Sigmoid colon (tissue), 7 donors: ENCODE measurements around the gene GANAB. TPM values are rescaled to one million over a fixed set of nuclear protein-coding genes. Genes with fewer than 3 reads are reported as not detected.

Experiments used
- DNase-seq: peaks from one replicate; pipeline ENCODE4 v3.0.0-alpha.2; 2019
- H3K27ac ChIP-seq, 4 donors: fragments of 200-600 bp; sonication (generic); one replicate each; pipeline ENCODE4 v1.5.1; 2016 to 2019; ENCODE audit warnings: mild to moderate bottlenecking in 1 of 4
- H3K27me3 ChIP-seq, 3 donors: fragments of 200-600 bp; sonication (generic); one replicate each; pipeline ENCODE4 v1.5.1; 2019; ENCODE audit warnings: mild to moderate bottlenecking in 1 of 3
- H3K36me3 ChIP-seq, 4 donors: fragments of 200-600 bp; sonication (generic); one replicate each; pipeline ENCODE4 v1.5.1; 2016 to 2019
- H3K4me1 ChIP-seq, 4 donors: fragments of 200-600 bp; sonication (generic); one replicate each; pipeline ENCODE4 v1.5.1; 2017 to 2019
- H3K4me3 ChIP-seq, 4 donors: fragments of 200-600 bp; sonication (generic); one replicate each; pipeline ENCODE4 v1.5.1; 2017 to 2019; ENCODE audit warnings: mild to moderate bottlenecking in 2 of 4, moderate library complexity in 1 of 4
- H3K9me3 ChIP-seq, 4 donors: fragments of 200-600 bp in 3 of 4; sonication (generic) in 3 of 4; one replicate each; pipeline versions ENCODE4 v1.5.1 to v1.6.1; 2013 to 2019
- EP300 ChIP-seq, 4 donors: sonication (generic); formaldehyde crosslinking; IDR thresholded peaks; one replicate each; pipeline ENCODE4 v1.6.1; 2017; ENCODE audit warnings: antibody characterized with exemption in 4 of 4
- POLR2A ChIP-seq, 2 donors: fragments of 450-650 bp; IDR thresholded peaks; one replicate each; pipeline ENCODE4 v1.6.1; 2016; ENCODE audit warnings: antibody characterized with exemption in 2 of 2, mild to moderate bottlenecking in 2 of 2, moderate library complexity in 2 of 2
- POLR2AphosphoS5 ChIP-seq, 4 donors: sonication (generic); formaldehyde crosslinking; IDR thresholded peaks; one replicate each; pipeline ENCODE4 v1.6.1; 2017; ENCODE audit warnings: antibody characterized with exemption in 4 of 4
- WGBS, 2 donors: extraction: QIAGEN DNeasy Blood & Tissue Kit; methylation state at CpG; one replicate each; pipeline ENCODE4 v1.1.7; 2013; 5-methylcytosine and 5-hydroxymethylcytosine counted together
- intact Hi-C: fragments of 100-400 bp; cut with DNase I; formaldehyde crosslinking; loops from one replicate; pipeline ENCODE4 v1.15.1; 2023
- polyA plus RNA-seq, 3 donors: library from polyadenylated mRNA; stranded (reverse); fragments of 200-250 nt; gene quantifications; one replicate each; pipeline ENCODE4 v1.2.3, GENCODE V29; 2013
- total RNA-seq, 4 donors: library from RNA; depleted of rRNA; stranded (reverse); fragments of >200 nt; gene quantifications; one replicate each; pipeline ENCODE4 v1.1.0, GENCODE V29; 2016
- TF ChIP-seq, protein P1 (sequence below), 4 experiments: fragments of 450-650 bp in 3 of 4; fragments of 200-600 bp in 1 of 4; IDR thresholded peaks; one replicate each; pipeline ENCODE4 v1.5.1; 2016 to 2019; ENCODE audit warnings: antibody characterized with exemption in 4 of 4, mild to moderate bottlenecking in 3 of 4, moderate library complexity in 2 of 4
- donor health status: healthy with polysubstance abuse.
- donor health status: Bipolar disorder and iron deficiency.
- donor health status: healthy.

The GANAB gene
- total and polyA plus RNA-seq, 7 donors = 12.6 to 163 (median 74.7) TPM

DNA sequence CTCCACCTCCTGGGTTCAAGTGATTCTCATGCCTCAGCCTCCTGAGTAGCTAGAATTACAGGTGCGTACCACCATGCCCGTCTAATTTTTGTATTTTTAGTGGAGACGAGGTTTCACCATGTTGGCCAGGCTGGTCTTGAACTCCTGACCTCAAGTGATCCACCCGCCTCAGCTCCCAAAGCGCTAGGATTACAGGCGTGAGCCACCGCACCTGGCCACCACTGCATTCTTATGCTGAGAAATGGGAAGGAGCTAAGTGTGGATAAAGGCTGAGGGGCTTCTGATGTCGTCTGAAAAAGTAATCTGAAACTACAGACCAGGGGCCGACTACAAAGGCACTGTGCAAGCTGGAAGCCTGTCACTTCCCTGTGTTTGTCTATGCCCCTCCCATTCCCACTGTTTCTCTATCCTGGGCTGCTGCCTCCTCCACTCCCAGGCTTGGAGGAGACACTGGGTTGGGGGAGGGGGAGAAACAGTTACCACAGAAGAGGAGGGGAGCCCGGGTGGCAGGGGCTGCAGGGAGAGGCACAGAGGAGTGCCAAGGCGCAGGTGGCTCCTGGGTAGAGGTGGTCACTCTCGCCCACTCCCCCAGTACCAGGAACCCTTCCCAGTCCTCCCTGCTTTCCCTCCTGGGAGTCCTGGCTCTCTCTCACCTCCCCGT lies 41.8 kb downstream of the GANAB start:
- Histone ChIP-seq H3K4me1 (peaks cover 0 to 29% (median 26%) of the 10 kb centered on the region in 4 donors), H3K36me3 (peaks cover 0 to 59% (median 5%) of the 10 kb centered on the region in 4 donors), H3K9me3 (no peaks in the 10 kb centered on the region), H3K4me3 (no peak overlapping the region), H3K27me3 (no peaks in the 10 kb centered on the region), H3K27ac (no peak overlapping the region)
- WGBS, 2 donors = 51 to 82% methylated on average over 13 of the region's 13 CpGs
- DNase-seq = no peak
- intact Hi-C loops = loop anchor here (5.0 kb wide), 1 partner anchor 52 kb away; no protein-coding TSS in a partner anchor
- TF ChIP-seq POLR2A (IDR thresholded peaks at IDR 0.05) (no peak), EP300 (IDR thresholded peaks at IDR 0.05) (no peak), POLR2AphosphoS5 (IDR thresholded peaks at IDR 0.05) (no peak)
- TF ChIP-seq, protein P1, sequence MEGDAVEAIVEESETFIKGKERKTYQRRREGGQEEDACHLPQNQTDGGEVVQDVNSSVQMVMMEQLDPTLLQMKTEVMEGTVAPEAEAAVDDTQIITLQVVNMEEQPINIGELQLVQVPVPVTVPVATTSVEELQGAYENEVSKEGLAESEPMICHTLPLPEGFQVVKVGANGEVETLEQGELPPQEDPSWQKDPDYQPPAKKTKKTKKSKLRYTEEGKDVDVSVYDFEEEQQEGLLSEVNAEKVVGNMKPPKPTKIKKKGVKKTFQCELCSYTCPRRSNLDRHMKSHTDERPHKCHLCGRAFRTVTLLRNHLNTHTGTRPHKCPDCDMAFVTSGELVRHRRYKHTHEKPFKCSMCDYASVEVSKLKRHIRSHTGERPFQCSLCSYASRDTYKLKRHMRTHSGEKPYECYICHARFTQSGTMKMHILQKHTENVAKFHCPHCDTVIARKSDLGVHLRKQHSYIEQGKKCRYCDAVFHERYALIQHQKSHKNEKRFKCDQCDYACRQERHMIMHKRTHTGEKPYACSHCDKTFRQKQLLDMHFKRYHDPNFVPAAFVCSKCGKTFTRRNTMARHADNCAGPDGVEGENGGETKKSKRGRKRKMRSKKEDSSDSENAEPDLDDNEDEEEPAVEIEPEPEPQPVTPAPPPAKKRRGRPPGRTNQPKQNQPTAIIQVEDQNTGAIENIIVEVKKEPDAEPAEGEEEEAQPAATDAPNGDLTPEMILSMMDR (IDR thresholded peaks at IDR 0.05) = no peak

DNA sequence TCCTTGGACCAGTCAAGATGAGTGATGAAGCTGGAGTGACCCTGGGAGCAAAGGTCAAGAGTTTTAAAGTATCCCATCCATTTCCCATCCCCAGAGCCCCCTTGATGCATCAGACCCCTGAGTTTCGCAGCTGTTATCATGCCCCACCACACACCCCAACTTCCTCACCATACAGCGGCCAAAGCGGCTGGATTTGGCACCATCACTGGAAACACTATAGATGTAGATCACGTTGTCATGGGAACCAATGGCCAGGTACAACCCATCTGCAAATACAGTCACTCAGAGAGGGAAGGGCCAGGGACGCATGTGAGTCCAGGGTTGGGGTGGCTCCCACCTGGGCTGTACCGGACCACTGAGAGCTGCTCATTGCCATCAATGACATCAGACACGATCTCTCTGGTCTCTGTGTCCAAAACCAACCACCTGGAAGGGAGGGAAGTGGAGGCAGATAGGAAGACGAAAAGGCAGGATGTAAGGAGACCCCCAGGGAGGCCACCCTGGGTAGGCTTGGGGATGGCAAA lies 42.6 kb downstream of the GANAB start:
- no peaks in the 10 kb centered on the region for H3K9me3 ChIP-seq
- peaks cover 0 to 51% (median 5%) of the 10 kb centered on the region in 4 donors for H3K36me3 ChIP-seq
- H3K27me3 ChIP-seq = no peaks in the 10 kb centered on the region
- H3K27ac ChIP-seq = peak overlapping the region in 2 of 4 donors; percentile 96 to 98
- TF ChIP-seq, protein P1 (IDR thresholded peaks at IDR 0.05) = no peak
- TF ChIP-seq POLR2A (IDR thresholded peaks at IDR 0.05) (no peak), POLR2AphosphoS5 (IDR thresholded peaks at IDR 0.05) (no peak), EP300 (IDR thresholded peaks at IDR 0.05) (no peak)
- WGBS, 2 donors = 92 to 93% methylated on average over 8 of the region's 8 CpGs
- H3K4me3 ChIP-seq = no peak overlapping the region
- intact Hi-C loops = loop anchor here (5.0 kb wide), 1 partner anchor 52 kb away; no protein-coding TSS in a partner anchor
- DNase-seq = no peak
- peaks cover 0 to 37% (median 33%) of the 10 kb centered on the region in 4 donors for H3K4me1 ChIP-seq

DNA sequence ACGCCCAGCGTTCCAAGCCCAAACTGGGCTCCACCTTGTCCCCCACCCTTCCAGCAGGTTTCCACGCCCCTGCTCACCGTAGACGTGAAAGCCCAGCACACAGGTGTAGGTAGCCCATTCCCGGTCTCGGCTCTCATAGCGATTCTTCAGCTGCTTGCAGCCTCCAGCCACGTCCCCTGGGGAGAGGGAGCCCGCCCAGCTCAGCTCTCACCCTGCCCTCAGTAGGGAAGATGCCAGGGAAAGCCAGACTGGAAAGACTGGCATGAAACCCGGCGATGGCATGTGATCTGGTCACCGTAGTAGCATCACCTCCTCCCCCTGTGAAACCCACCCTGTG lies 43.4 kb downstream of the GANAB start:
- H3K4me3 ChIP-seq = peak overlapping the region; percentile 89 to 99 (median 94)
- H3K27ac ChIP-seq = peak overlapping the region; percentile 94 to 99 (median 97)
- 67 to 80% methylated on average over 13 of the region's 13 CpGs for WGBS, 2 donors
- peaks cover 0 to 43% (median 39%) of the 10 kb centered on the region in 4 donors for H3K4me1 ChIP-seq
- no peak for DNase-seq
- intact Hi-C loops = loop anchor here (5.0 kb wide), 1 partner anchor 51 kb away; no protein-coding TSS in a partner anchor
- no peak for TF ChIP-seq POLR2A (IDR thresholded peaks at IDR 0.05)
- TF ChIP-seq, protein P1 (IDR thresholded peaks at IDR 0.05) = no peak
- no peak for TF ChIP-seq EP300 (IDR thresholded peaks at IDR 0.05)
- no peak for TF ChIP-seq POLR2AphosphoS5 (IDR thresholded peaks at IDR 0.05)
- no peaks in the 10 kb centered on the region for H3K9me3 ChIP-seq
- H3K36me3 ChIP-seq = peaks cover 2 to 50% (median 7%) of the 10 kb centered on the region in 4 donors
- no peaks in the 10 kb centered on the region for H3K27me3 ChIP-seq

GRCh38 chr11:62602141-62603071 lies 44.0 kb downstream of the GANAB start:
- peaks cover 8 to 51% (median 13%) of the 10 kb centered on the region in 4 donors for H3K36me3 ChIP-seq
- intact Hi-C loops = loop anchor here (5.0 kb wide), 1 partner anchor 50 kb away; no protein-coding TSS in a partner anchor
- TF ChIP-seq POLR2AphosphoS5 (IDR thresholded peaks at IDR 0.05) (peak; percentile 9 to 68 (median 54)), POLR2A (IDR thresholded peaks at IDR 0.05) (no peak), EP300 (IDR thresholded peaks at IDR 0.05) (peak in 1 of 4 donors; percentile 17)
- TF ChIP-seq, protein P1 (IDR thresholded peaks at IDR 0.05) = peak; percentile 6 to 25 (median 22)

More at GRCh38 chr11:62602141-62603071, 44.0 kb downstream of the GANAB start:
- Histone ChIP-seq H3K9me3 (no peaks in the 10 kb centered on the region), H3K4me3 (peak overlapping the region; percentile 89 to 99 (median 94)), H3K27ac (peak overlapping the region; percentile 94 to 99 (median 97)), H3K27me3 (no peaks in the 10 kb centered on the region), H3K4me1 (peaks cover 0 to 43% (median 39%) of the 10 kb centered on the region in 4 donors)
- 9 to 29% methylated on average over 96 of the region's 96 CpGs for WGBS, 2 donors
- DNase-seq = peak; percentile 89
